SU-DHL-6 (cell line): ENCODE results near the gene DRAXIN.

Experiments
- EZH2phosphoT487 ChIP-seq: fragments of 200-600 bp; sonication (generic), shearing (Covaris generic); conservative IDR thresholded peaks from 2 replicates; pipeline ENCODE4 v1.6.1; 2018; ENCODE audit warnings: mild to moderate bottlenecking, antibody characterized with exemption, low read length, moderate library complexity, mixed read lengths
- TF ChIP-seq, protein P1 (sequence below): fragments of 200-600 bp; sonication (generic); IDR thresholded peaks from one replicate; pipeline ENCODE4 v1.5.1; 2017; ENCODE audit warnings: antibody characterized with exemption, mild to moderate bottlenecking, low read length, moderate library complexity; ENCODE audit not compliant: insufficient read depth, poor library complexity, severe bottlenecking

DNA sequence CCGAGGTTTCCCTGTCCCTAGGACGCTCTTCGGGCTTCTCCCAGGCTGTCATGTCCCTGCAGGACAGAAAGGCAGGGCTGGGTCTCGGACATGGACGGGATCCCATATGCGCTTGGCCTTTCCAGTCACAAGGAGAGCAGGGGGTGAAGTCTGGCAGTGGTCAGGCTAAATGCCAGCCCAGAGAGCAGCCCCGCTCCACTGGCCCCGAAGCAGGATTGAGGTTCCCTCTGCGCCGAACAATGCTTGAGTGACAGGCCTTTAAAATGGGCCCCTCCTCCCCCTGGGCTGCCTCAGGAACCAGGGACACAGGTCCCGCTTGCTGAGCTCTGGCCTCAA lies 12.7 kb downstream of the DRAXIN start:
- TF ChIP-seq, protein P1, sequence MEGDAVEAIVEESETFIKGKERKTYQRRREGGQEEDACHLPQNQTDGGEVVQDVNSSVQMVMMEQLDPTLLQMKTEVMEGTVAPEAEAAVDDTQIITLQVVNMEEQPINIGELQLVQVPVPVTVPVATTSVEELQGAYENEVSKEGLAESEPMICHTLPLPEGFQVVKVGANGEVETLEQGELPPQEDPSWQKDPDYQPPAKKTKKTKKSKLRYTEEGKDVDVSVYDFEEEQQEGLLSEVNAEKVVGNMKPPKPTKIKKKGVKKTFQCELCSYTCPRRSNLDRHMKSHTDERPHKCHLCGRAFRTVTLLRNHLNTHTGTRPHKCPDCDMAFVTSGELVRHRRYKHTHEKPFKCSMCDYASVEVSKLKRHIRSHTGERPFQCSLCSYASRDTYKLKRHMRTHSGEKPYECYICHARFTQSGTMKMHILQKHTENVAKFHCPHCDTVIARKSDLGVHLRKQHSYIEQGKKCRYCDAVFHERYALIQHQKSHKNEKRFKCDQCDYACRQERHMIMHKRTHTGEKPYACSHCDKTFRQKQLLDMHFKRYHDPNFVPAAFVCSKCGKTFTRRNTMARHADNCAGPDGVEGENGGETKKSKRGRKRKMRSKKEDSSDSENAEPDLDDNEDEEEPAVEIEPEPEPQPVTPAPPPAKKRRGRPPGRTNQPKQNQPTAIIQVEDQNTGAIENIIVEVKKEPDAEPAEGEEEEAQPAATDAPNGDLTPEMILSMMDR: no peak
- no peak for TF ChIP-seq EZH2phosphoT487
